ENCODE measurements around the gene FLNB. TPM values are rescaled to one million over a fixed set of nuclear protein-coding genes. Genes with fewer than 3 reads are reported as not detected.

FLNB gene
- total and polyA plus RNA-seq, 10 of the 15 experiments (the other 5 are each of a cell fraction or from before 2014, with no cell fraction given): 13.6 to 51.8 (median 26.4) TPM

DNA sequence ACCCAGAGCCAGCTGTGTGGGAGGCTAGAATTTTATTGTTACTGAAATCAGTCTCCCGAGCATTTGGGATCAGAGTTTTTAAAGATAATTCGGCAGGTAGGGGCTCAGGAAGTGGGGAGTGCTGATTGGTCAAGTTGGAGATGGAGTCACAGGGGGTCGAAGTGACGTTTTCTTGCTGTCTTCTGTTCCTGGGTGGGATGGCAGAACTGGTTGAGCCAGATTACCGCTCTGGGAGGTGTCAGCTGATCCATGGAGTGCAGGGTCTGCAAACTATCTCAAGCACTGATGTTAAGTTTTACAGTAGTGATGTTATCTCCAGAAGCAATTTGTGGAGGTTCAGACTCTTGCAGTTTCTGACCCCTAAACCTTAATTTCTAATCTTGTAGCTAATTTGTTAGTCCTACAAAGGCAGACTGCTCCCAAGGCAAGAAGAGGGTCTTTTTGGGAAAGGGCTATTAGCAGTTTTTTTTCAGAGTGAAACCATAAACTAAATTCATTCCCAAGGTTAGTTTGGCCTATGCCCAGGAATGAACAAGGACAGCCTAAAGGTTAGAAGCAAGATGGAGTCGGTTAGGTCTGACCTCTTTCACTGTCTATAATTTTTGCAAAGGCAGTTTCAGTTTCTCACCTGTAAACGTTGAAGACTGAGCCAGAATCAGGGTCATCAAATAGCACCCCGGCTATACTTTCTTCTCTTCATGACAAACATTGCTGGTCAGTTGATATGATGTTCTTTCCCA is 28.2 kb downstream of the FLNB start:
- intact Hi-C loops (cut with micrococcal nuclease; ENCODE audit: unreplicated experiment): no loop called here
- peaks cover 59% of the 10 kb centered on the region for H3K4me1 ChIP-seq (ENCODE audit: control insufficient read depth, insufficient read depth, low read length)
- SMC1A ChIA-PET (ENCODE audit: uncharacterized antibody, unreplicated experiment): interaction anchor here (1.3 to 13.2 kb wide), 11 partner anchors 9 to 198 kb away, joined by 3 to 135 read pairs (median 8); partner anchors contain the start of gene FLNB
- TF ChIP-seq, protein P1, sequence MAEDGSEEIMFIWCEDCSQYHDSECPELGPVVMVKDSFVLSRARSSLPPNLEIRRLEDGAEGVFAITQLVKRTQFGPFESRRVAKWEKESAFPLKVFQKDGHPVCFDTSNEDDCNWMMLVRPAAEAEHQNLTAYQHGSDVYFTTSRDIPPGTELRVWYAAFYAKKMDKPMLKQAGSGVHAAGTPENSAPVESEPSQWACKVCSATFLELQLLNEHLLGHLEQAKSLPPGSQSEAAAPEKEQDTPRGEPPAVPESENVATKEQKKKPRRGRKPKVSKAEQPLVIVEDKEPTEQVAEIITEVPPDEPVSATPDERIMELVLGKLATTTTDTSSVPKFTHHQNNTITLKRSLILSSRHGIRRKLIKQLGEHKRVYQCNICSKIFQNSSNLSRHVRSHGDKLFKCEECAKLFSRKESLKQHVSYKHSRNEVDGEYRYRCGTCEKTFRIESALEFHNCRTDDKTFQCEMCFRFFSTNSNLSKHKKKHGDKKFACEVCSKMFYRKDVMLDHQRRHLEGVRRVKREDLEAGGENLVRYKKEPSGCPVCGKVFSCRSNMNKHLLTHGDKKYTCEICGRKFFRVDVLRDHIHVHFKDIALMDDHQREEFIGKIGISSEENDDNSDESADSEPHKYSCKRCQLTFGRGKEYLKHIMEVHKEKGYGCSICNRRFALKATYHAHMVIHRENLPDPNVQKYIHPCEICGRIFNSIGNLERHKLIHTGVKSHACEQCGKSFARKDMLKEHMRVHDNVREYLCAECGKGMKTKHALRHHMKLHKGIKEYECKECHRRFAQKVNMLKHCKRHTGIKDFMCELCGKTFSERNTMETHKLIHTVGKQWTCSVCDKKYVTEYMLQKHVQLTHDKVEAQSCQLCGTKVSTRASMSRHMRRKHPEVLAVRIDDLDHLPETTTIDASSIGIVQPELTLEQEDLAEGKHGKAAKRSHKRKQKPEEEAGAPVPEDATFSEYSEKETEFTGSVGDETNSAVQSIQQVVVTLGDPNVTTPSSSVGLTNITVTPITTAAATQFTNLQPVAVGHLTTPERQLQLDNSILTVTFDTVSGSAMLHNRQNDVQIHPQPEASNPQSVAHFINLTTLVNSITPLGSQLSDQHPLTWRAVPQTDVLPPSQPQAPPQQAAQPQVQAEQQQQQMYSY (CRISPR knock-in tag; IDR thresholded peaks at IDR 0.05): peak; percentile 91
- TF ChIP-seq, protein P2, sequence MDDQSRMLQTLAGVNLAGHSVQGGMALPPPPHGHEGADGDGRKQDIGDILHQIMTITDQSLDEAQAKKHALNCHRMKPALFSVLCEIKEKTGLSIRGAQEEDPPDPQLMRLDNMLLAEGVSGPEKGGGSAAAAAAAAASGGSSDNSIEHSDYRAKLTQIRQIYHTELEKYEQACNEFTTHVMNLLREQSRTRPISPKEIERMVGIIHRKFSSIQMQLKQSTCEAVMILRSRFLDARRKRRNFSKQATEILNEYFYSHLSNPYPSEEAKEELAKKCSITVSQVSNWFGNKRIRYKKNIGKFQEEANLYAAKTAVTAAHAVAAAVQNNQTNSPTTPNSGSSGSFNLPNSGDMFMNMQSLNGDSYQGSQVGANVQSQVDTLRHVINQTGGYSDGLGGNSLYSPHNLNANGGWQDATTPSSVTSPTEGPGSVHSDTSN (IDR thresholded peaks at IDR 0.05; ENCODE audit: insufficient replicate concordance, low read depth, low read length): no peak
- TF ChIP-seq HDGF (IDR thresholded peaks at IDR 0.05): no peak
- TF ChIP-seq NR2C2 (IDR thresholded peaks at IDR 0.05; ENCODE audit: borderline replicate concordance, control insufficient read depth, insufficient read length, low read depth): no peak
- TF ChIP-seq ZBTB4 (CRISPR knock-in tag; IDR thresholded peaks at IDR 0.05): peak; percentile 84; the same call in 1 of the 2 replicates
- no peak for TF ChIP-seq RUNX3 (IDR thresholded peaks at IDR 0.05; ENCODE audit: low read length)
- TF ChIP-seq ZNF592 (IDR thresholded peaks at IDR 0.05): peak; percentile 98

More for the DNA sequence above, 28.2 kb downstream of the FLNB start:
- Histone ChIP-seq H3K27me3 (replicated peaks in 1 of 2; ENCODE audit: control insufficient read depth in 2 of 2, insufficient read depth in 2 of 2, low read length in 1 of 2) (no peaks in the 10 kb centered on the region), H3K27ac (ENCODE audit: control insufficient read depth, insufficient read depth) (no peak overlapping the region), H3K9ac (ENCODE audit: control insufficient read depth, insufficient read depth, low read length) (no peak overlapping the region), H3K4me2 (ENCODE audit: control insufficient read depth, insufficient read depth) (no peak overlapping the region), H3K79me2 (ENCODE audit: control insufficient read depth, insufficient read depth, low read length) (peaks cover 12% of the 10 kb centered on the region), H4K20me1 (ENCODE audit: control insufficient read depth, insufficient read depth) (no peaks in the 10 kb centered on the region), H3K4me3 (no peak overlapping the region), H3K9me3 (replicated peaks; ENCODE audit: control insufficient read depth, insufficient read depth, low read length) (no peaks in the 10 kb centered on the region), H2AFZ (ENCODE audit: control insufficient read depth, low read depth, low read length) (no peak overlapping the region), H3K36me3 (ENCODE audit: control insufficient read depth in 2 of 2, insufficient read depth in 2 of 2, low read length in 1 of 2) (no peaks in the 10 kb centered on the region)
- ChIA-PET POLR2A (interaction anchor here (0.6 to 8.6 kb wide), 9 partner anchors 9 to 270 kb away, joined by 3 to 75 read pairs (median 4); partner anchors contain the start of genes HTD2 and RPP14), CTCF (interaction anchor here (1.2 to 3.0 kb wide), 5 partner anchors 14 to 131 kb away, joined by 3 to 25 read pairs (median 8); partner anchors contain the start of gene FLNB), RAD21 (ENCODE audit: unreplicated experiment) (interaction anchor here (1.1 to 3.7 kb wide), 13 partner anchors 9 to 177 kb away, joined by 3 to 25 read pairs (median 9); no protein-coding TSS in a partner anchor)
- 90% methylated on average over 8 of the region's 8 CpGs for WGBS (ENCODE audit: insufficient coverage, insufficient replicate concordance, low lambda C conversion rate, missing lambda C conversion rate)
- DNase-seq (ENCODE audit: low read depth, low spot score) (no peak), FAIRE-seq (no peak), ATAC-seq (no peak)
- in situ Hi-C loops (cut with MboI): no loop called here
- no TSS peak for BruUV-seq (replicated peaks)

All from GM12878 (cell line).